ENCODE data around the gene RAD52. TPM values are rescaled to one million over a fixed set of nuclear protein-coding genes. Genes with fewer than 3 reads are reported as not detected.

Gene RAD52
- total RNA-seq, 1 donor from 2014 or later, result 23.7 TPM

DNA sequence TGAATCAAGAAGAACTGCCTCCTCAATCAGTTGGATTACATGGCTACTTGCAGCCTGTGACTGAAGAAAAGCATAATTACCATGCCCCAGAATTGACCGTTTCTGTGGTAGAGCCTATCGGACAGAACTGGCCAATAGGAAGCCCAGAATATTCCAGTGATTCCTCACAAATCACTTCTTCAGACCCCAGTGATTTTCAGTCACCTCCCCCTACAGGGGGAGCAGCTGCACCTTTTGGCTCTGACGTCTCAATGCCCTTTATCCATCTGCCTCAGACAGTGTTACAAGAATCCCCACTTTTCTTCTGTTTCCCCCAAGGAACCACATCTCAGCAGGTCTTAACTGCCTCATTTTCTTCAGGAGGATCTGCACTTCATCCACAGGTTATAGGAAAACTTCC, 80.8 kb downstream of the RAD52 start:
- no peak for DNase-seq

DNA sequence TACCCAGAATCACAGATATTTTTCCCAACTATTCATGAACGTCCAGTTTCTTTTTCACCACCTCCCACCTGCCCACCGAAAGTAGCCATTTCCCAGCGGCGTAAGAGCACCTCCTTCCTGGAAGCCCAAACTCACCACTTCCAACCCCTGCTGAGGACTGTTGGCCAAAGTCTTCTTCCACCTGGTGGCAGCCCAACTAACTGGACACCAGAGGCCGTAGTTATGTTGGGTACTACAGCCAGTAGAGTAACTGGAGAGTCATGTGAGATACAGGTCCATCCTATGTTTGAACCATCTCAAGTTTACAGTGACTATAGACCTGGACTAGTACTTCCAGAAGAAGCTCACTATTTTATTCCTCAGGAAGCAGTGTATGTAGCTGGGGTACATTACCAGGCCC, 81.6 kb downstream of the RAD52 start:
- DNase-seq, result no peak

DNA sequence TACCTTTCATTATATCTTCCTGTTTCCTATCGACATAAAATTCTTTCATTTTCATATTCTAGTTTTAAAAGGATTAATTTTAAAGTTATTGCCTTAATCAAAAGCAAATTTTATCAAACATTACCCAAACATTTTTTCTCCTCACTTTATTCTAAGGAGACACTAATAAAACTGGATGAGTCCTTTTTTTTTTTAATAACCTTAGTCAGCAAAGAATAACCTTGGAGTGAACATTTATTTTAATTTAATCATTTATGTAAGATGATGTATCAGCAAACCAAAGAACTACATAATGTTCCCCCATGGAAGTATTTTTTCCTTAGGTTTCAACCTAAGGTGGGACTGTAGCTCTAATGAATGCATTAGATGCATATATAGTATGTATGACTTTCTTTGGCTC, 83.9 kb downstream of the RAD52 start:
- no peak for DNase-seq

DNA sequence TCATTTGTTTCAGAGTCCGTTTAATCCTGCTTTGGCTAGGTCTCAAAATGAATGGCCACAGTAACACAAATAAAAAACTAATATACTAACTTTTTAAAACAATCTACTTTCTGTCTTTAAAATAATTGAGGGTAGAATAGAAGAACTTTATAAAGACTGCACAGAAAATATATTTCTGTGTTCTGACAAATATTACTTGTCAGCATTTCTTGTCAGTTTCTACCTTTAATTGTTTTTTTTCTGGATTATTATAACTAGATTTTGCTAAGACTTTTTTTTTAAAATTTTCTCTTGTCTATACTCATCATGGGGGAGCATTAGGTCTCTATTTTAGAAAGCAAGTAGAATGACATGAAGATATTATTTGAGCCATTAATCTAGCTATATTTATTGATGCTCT, 86.2 kb downstream of the RAD52 start:
- DNase-seq, result no peak

DNA sequence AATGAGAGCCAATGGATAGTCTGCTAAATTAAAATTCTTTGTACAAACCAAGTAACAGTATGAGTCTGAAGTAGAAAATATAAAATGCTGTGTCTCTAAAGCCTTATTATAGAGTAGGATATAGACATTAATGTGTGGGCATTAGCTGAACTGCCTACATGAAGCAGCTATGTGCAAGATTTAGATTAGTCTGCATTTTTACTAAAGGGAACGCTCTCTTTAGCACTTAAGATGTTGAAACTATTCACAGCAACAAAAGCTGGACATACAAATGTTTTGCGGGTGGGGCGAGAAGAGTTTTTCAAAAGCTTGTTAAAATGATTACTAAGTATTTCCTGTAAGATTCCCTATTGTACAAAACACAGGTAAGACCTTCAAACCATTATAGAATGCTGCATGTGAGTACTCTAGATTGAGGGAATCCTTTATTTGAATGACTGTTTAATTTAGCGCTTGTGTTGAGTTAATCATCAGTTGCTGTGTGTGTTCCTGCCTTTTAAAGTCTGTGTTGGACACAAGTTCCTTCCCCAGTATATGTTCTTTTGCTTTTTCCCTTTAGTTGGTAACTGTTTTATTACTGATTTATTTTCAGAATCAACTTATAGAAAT, 87.1 kb downstream of the RAD52 start:
- DNase-seq, result no peak

Other genes with a start within 250 kb of the RAD52 start
- 128 TPM for gene WNK1, start 197.1 kb downstream of the RAD52 start, total RNA-seq
- gene ERC1, start 41.5 kb upstream of the RAD52 start, total RNA-seq, result 40.1 TPM